Colon (tissue), 2 donors: ENCODE data around the gene ADIPOR2.

Experiments used
- FAIRE-seq: peaks from 2 replicates; lab custom pipeline; 2012; peaks lifted over from hg19 to GRCh38; lab: Jason Lieb, UNC
- donor health status: control.
- donor health status: control.

ADIPOR2 gene

GRCh38 chr12:1737652-1738286 lies 46.9 kb downstream of the ADIPOR2 start:
- FAIRE-seq, result no peak

GRCh38 chr12:1738446-1738845 lies 47.6 kb downstream of the ADIPOR2 start:
- FAIRE-seq, result no peak

GRCh38 chr12:1739368-1739767 lies 48.5 kb downstream of the ADIPOR2 start:
- no peak for FAIRE-seq

GRCh38 chr12:1740161-1740948 lies 49.5 kb downstream of the ADIPOR2 start:
- no peak for FAIRE-seq

- no peak for FAIRE-seq
Measured at GRCh38 chr12:1741154-1741949, 50.5 kb downstream of the ADIPOR2 start.

GRCh38 chr12:1744932-1745331 lies 54.1 kb downstream of the ADIPOR2 start:
- no peak for FAIRE-seq

GRCh38 chr12:1747609-1748008 lies 56.7 kb downstream of the ADIPOR2 start:
- FAIRE-seq, result no peak

- FAIRE-seq, result no peak
Measured at GRCh38 chr12:1749019-1749418, 58.1 kb downstream of the ADIPOR2 start.

GRCh38 chr12:1750300-1750699 lies 59.4 kb downstream of the ADIPOR2 start:
- FAIRE-seq, result no peak

GRCh38 chr12:1758376-1758775 lies 67.5 kb downstream of the ADIPOR2 start:
- FAIRE-seq, result no peak

GRCh38 chr12:1758887-1759286 lies 68.0 kb downstream of the ADIPOR2 start:
- FAIRE-seq, result no peak

GRCh38 chr12:1760566-1761382 lies 69.9 kb downstream of the ADIPOR2 start:
- no peak for FAIRE-seq

- no peak for FAIRE-seq
Measured at GRCh38 chr12:1761857-1762256, 71.0 kb downstream of the ADIPOR2 start.

- no peak for FAIRE-seq
Measured at GRCh38 chr12:1763153-1763552, 72.3 kb downstream of the ADIPOR2 start.

GRCh38 chr12:1766110-1766509 lies 75.2 kb downstream of the ADIPOR2 start:
- no peak for FAIRE-seq

- FAIRE-seq, result no peak
Measured at GRCh38 chr12:1767407-1768090, 76.7 kb downstream of the ADIPOR2 start.

GRCh38 chr12:1768615-1769014 lies 77.7 kb downstream of the ADIPOR2 start:
- FAIRE-seq, result no peak

GRCh38 chr12:1769809-1770494 lies 79.1 kb downstream of the ADIPOR2 start:
- no peak for FAIRE-seq

- FAIRE-seq, result no peak
Measured at GRCh38 chr12:1773937-1774655, 83.2 kb downstream of the ADIPOR2 start.
